Endothelial cell of umbilical vein (primary cell): ENCODE measurements around the gene ZFPM1. TPM values are rescaled to one million over a fixed set of nuclear protein-coding genes. Genes with fewer than 3 reads are reported as not detected.

Experiments
- BruUV-seq: library from RNA; stranded (reverse); fragments of 400-500 nt; replicated peaks from 2 replicates; lab custom pipeline; 2021; lab: Mats Ljungman, UMichigan
- CTCF ChIA-PET: fragments of 300-600, 350-600 bp; sonication (Branson Sonifier 250); formaldehyde crosslinking; loops from one replicate; lab custom pipeline; 2021; ENCODE audit warnings: antibody characterized with exemption, inconsistent platforms; lab: Charles Lee
- POLR2A ChIA-PET: fragments of 300-600, 350-600 bp; sonication (Branson Sonifier 250); formaldehyde crosslinking; loops from one replicate; lab custom pipeline; 2021; ENCODE audit warnings: antibody characterized with exemption, inconsistent platforms; lab: Charles Lee
- DNase-seq: peaks from one replicate; pipeline ENCODE4 v3.0.0-alpha.2; 2011; ENCODE audit warnings: low read depth, low spot score
- FAIRE-seq: peaks from 2 replicates; lab custom pipeline; 2011; peaks lifted over from hg19 to GRCh38; lab: Jason Lieb, UNC
- H2AFZ ChIP-seq: 2 replicates; pipeline ENCODE4 v1.6.0; 2012; ENCODE audit warnings: low read depth, low read length, control low read depth, inconsistent platforms
- H3K27ac ChIP-seq: 2 replicates; pipeline ENCODE4 v1.5.1; 2011; ENCODE audit warnings: low read depth, mild to moderate bottlenecking, control low read depth, low read length, moderate library complexity; ENCODE audit not compliant: insufficient read depth
- H3K27me3 ChIP-seq, 2 experiments: 2 replicates each; pipeline versions ENCODE4 v1.6.0 to v1.6.1; 2011; ENCODE audit warnings: low read length in 2 of 2, mixed read lengths in 1 of 2; ENCODE audit not compliant: control insufficient read depth in 2 of 2, insufficient read depth in 2 of 2
- H3K36me3 ChIP-seq, 2 experiments: 2 replicates in 1 of 2; 3 replicates in 1 of 2; pipeline ENCODE4 v1.5.1; 2011; ENCODE audit warnings: low read length in 2 of 2, mild to moderate bottlenecking in 1 of 2, moderate library complexity in 1 of 2; ENCODE audit not compliant: control insufficient read depth in 2 of 2, insufficient read depth in 2 of 2; ENCODE audit errors: extremely low read depth in 1 of 2
- H3K4me1 ChIP-seq: 3 replicates; pipeline ENCODE4 v1.5.1; 2011; ENCODE audit warnings: mild to moderate bottlenecking, low read length; ENCODE audit not compliant: control insufficient read depth, insufficient read depth; ENCODE audit errors: extremely low read depth
- H3K4me2 ChIP-seq: 2 replicates; pipeline ENCODE4 v1.6.1; 2011; ENCODE audit warnings: low read length, control low read depth, mixed read lengths; ENCODE audit not compliant: insufficient read depth
- H3K4me3 ChIP-seq, 3 experiments: fragments of 200-600 bp in 1 of 3; sonication (generic), shearing (Covaris generic) in 1 of 3; replicated peaks in 1 of 3; 2 replicates each; pipeline ENCODE4 v1.5.1; 2011 to 2016; ENCODE audit warnings: control low read depth in 3 of 3, low read length in 3 of 3, mild to moderate bottlenecking in 2 of 3, inconsistent platforms in 1 of 3, low read depth in 1 of 3, moderate library complexity in 1 of 3; ENCODE audit not compliant: insufficient read depth in 1 of 3
- H3K79me2 ChIP-seq: 2 replicates; pipeline ENCODE4 v1.6.0; 2012; ENCODE audit warnings: low read length, inconsistent platforms; ENCODE audit not compliant: control insufficient read depth, insufficient read depth
- H3K9ac ChIP-seq: replicated peaks from 2 replicates; pipeline ENCODE3; 2011; ENCODE audit warnings: low read length, control low read depth; ENCODE audit not compliant: insufficient read depth; ENCODE audit errors: extremely low read depth
- H3K9me1 ChIP-seq: replicated peaks from 3 replicates; pipeline ENCODE4 v1.6.0; 2011; ENCODE audit warnings: mild to moderate bottlenecking, low read length; ENCODE audit not compliant: control insufficient read depth, insufficient read depth; ENCODE audit errors: extremely low read depth
- H3K9me3 ChIP-seq: replicated peaks from 2 replicates; pipeline ENCODE4 v1.5.1; 2012; ENCODE audit warnings: low read length, inconsistent platforms; ENCODE audit not compliant: control insufficient read depth, insufficient read depth
- H4K20me1 ChIP-seq: replicated peaks from 2 replicates; pipeline ENCODE3; 2011; ENCODE audit warnings: mild to moderate bottlenecking, low read length; ENCODE audit not compliant: control insufficient read depth, insufficient read depth; ENCODE audit errors: extremely low read depth
- CTCF ChIP-seq, 2 donors: IDR thresholded peaks; 1 replicate in 1 of 2; 2 replicates in 1 of 2; pipeline ENCODE4 v1.5.1; 2011; ENCODE audit warnings: low read length in 2 of 2, mild to moderate bottlenecking in 2 of 2, moderate library complexity in 2 of 2, control low read depth in 1 of 2, inconsistent platforms in 1 of 2, low read depth in 1 of 2; ENCODE audit not compliant: insufficient read depth in 1 of 2; ENCODE audit errors: extremely low read depth in 1 of 2
- EZH2 ChIP-seq: IDR thresholded peaks from 2 replicates; pipeline ENCODE4 v1.6.1; 2012; ENCODE audit warnings: borderline replicate concordance, low read depth, mild to moderate bottlenecking, moderate library complexity, low read length, inconsistent platforms; ENCODE audit not compliant: severe bottlenecking
- FOS ChIP-seq: IDR thresholded peaks from 2 replicates; pipeline ENCODE4 v1.6.1; 2011; ENCODE audit warnings: mild to moderate bottlenecking, low read length, moderate library complexity, borderline replicate concordance; ENCODE audit not compliant: insufficient read depth
- GATA2 ChIP-seq: IDR thresholded peaks from 2 replicates; pipeline ENCODE4 v1.7.0; 2011; ENCODE audit warnings: low read depth, mild to moderate bottlenecking, moderate library complexity, mixed read lengths, low read length; ENCODE audit not compliant: insufficient read length, insufficient read depth
- JUN ChIP-seq: IDR thresholded peaks from 2 replicates; pipeline ENCODE4 v1.6.1; 2011; ENCODE audit warnings: borderline replicate concordance, low read depth; ENCODE audit not compliant: insufficient read length, insufficient read depth
- MAX ChIP-seq: IDR thresholded peaks from 2 replicates; pipeline ENCODE4 v1.6.1; 2011; ENCODE audit not compliant: insufficient read depth, insufficient read length
- MYC ChIP-seq: IDR thresholded peaks from one replicate; pipeline ENCODE4 v1.6.1; 2011; ENCODE audit warnings: mild to moderate bottlenecking, low read depth, low read length
- POLR2A ChIP-seq: IDR thresholded peaks from 2 replicates; pipeline ENCODE4 v1.6.1; 2012; ENCODE audit warnings: low read depth, mild to moderate bottlenecking, control low read depth, low read length
- POLR2AphosphoS5 ChIP-seq: IDR thresholded peaks from 2 replicates; pipeline ENCODE4 v1.6.1; 2012; ENCODE audit warnings: low read depth, mild to moderate bottlenecking, control low read depth, low read length, moderate library complexity; ENCODE audit not compliant: insufficient read depth
- dilution Hi-C: fragments of 300-500 bp; cut with MboI; formaldehyde crosslinking; loops from one replicate; pipeline ENCODE4 v1.15.0; 2019; ENCODE audit warnings: low sequenced_read_pairs; ENCODE audit not compliant: extremely low pct_ligation_motif_present
- intact Hi-C: fragments of 100-400 bp; cut with micrococcal nuclease; formaldehyde crosslinking; loops from one replicate; pipeline ENCODE4 v1.10.0; 2022
- polyA plus RNA-seq, 4 experiments: library from polyadenylated mRNA; depleted of rRNA in 3 of 4; stranded (reverse) in 3 of 4; unstranded in 1 of 4; fragments of >200 nt; gene quantifications; 2 replicates each; pipeline versions ENCODE4 v1.2.1 to v1.2.3, GENCODE V29; 2011 to 2012; ENCODE audit warnings: missing spikeins in 1 of 4
- total RNA-seq: library from RNA; stranded (reverse); gene quantifications from 2 replicates; pipeline ENCODE4 v1.2.3, GENCODE V29; 2021

Gene ZFPM1
- total and polyA plus RNA-seq, 2 donors (not counting 3 experiments of a cell fraction or from before 2014, with no cell fraction given), result 0.37 to 7.5 TPM

- Histone ChIP-seq H3K79me2 (no peaks in the 10 kb centered on the region), H3K27ac (no peak overlapping the region), H3K36me3 (no peaks in the 10 kb centered on the region), H3K9ac (no peak overlapping the region), H2AFZ (no peak overlapping the region), H3K9me1 (no peaks in the 10 kb centered on the region), H3K4me2 (no peak overlapping the region), H3K9me3 (no peaks in the 10 kb centered on the region), H4K20me1 (no peaks in the 10 kb centered on the region), H3K4me1 (no peaks in the 10 kb centered on the region), H3K27me3 (no peaks in the 10 kb centered on the region), H3K4me3 (no peak overlapping the region)
- DNase-seq (no peak), FAIRE-seq (no peak)
- TF ChIP-seq POLR2AphosphoS5, result no peak
- TF ChIP-seq CTCF (IDR thresholded peaks at IDR 0.05; ENCODE audit: extremely low read depth in 1 of 2, insufficient read depth in 1 of 2, low read depth in 1 of 2, low read length in 2 of 2), result no peak
- no peak for TF ChIP-seq EZH2
- TF ChIP-seq POLR2A, result no peak
- no peak for TF ChIP-seq MYC
- no peak for TF ChIP-seq FOS
- TF ChIP-seq MAX, result no peak
- TF ChIP-seq JUN, result no peak
- TF ChIP-seq GATA2, result no peak
- dilution Hi-C loops, result no loop called here
- intact Hi-C loops, result no loop called here
- ChIA-PET CTCF (interaction anchor here (0.8 kb wide), 1 partner anchor 18 kb away, joined by 3 read pairs; no protein-coding TSS in a partner anchor), POLR2A (no interaction called here)
- BruUV-seq, result no TSS peak
Measured at GRCh38 chr16:88482630-88483391, 29.7 kb downstream of the ZFPM1 start.
